ENCODE measurements around the gene PIEZO2.

- TF ChIP-seq, protein P1, sequence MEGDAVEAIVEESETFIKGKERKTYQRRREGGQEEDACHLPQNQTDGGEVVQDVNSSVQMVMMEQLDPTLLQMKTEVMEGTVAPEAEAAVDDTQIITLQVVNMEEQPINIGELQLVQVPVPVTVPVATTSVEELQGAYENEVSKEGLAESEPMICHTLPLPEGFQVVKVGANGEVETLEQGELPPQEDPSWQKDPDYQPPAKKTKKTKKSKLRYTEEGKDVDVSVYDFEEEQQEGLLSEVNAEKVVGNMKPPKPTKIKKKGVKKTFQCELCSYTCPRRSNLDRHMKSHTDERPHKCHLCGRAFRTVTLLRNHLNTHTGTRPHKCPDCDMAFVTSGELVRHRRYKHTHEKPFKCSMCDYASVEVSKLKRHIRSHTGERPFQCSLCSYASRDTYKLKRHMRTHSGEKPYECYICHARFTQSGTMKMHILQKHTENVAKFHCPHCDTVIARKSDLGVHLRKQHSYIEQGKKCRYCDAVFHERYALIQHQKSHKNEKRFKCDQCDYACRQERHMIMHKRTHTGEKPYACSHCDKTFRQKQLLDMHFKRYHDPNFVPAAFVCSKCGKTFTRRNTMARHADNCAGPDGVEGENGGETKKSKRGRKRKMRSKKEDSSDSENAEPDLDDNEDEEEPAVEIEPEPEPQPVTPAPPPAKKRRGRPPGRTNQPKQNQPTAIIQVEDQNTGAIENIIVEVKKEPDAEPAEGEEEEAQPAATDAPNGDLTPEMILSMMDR (IDR thresholded peaks at IDR 0.05; ENCODE audit: insufficient read depth, low read depth, low read length): no peak
- no peak for TF ChIP-seq EZH2 (IDR thresholded peaks at IDR 0.05; ENCODE audit: insufficient read depth, low read length)
These were observed 96.6 kb downstream of the PIEZO2 start for GRCh38 chr18:11052800-11053199.
